Upper lobe of left lung (tissue), 6 donors: ENCODE measurements around the gene RUNX1. TPM values are rescaled to one million over a fixed set of nuclear protein-coding genes. Genes with fewer than 3 reads are reported as not detected.
"Not testable (repeated sequence)": the region's sequence is repeated elsewhere in the genome, so short reads cannot be mapped to it uniquely, and the experiment has no call there.

ENCODE experiments used
- ATAC-seq, 2 donors: fragments of 200-7000 bp; cut with Tn5 transposase; one replicate each; pipeline ENCODE4 v1.9.1; 2022; ENCODE audit warnings: mild to moderate bottlenecking in 2 of 2, moderate library complexity in 2 of 2; ENCODE audit not compliant: low FRiP score in 2 of 2
- DNase-seq, 2 donors: peaks; one replicate each; pipeline ENCODE4 v3.0.0-alpha.2; 2019 to 2020
- H3K27ac ChIP-seq, 4 donors: fragments of 200-600 bp; sonication (generic); one replicate each; pipeline ENCODE4 v1.5.1; 2016 to 2019
- H3K27me3 ChIP-seq, 4 donors: fragments of 200-600 bp; sonication (generic); one replicate each; pipeline ENCODE4 v1.5.1; 2017 to 2019
- H3K36me3 ChIP-seq, 4 donors: fragments of 200-600 bp; sonication (generic); one replicate each; pipeline ENCODE4 v1.5.1; 2016 to 2019
- H3K4me1 ChIP-seq, 4 donors: fragments of 200-600 bp; sonication (generic); one replicate each; pipeline ENCODE4 v1.5.1; 2018 to 2019
- H3K4me3 ChIP-seq, 4 donors: fragments of 200-600 bp; sonication (generic); one replicate each; pipeline ENCODE4 v1.5.1; 2017 to 2019; ENCODE audit warnings: mild to moderate bottlenecking in 2 of 4, moderate library complexity in 1 of 4
- H3K9me3 ChIP-seq, 4 donors: fragments of 200-600 bp; sonication (generic); one replicate each; pipeline ENCODE4 v1.5.1; 2018 to 2019
- EP300 ChIP-seq, 4 donors: sonication (generic); formaldehyde crosslinking; IDR thresholded peaks; one replicate each; pipeline ENCODE4 v1.5.1; 2017; ENCODE audit warnings: antibody characterized with exemption in 4 of 4, control low read depth in 2 of 4
- POLR2A ChIP-seq, 4 donors: fragments of 450-650 bp; IDR thresholded peaks; one replicate each; pipeline ENCODE4 v1.5.1; 2016 to 2017; ENCODE audit warnings: antibody characterized with exemption in 4 of 4, mild to moderate bottlenecking in 2 of 4
- POLR2AphosphoS5 ChIP-seq, 2 donors: sonication (generic); formaldehyde crosslinking; IDR thresholded peaks; one replicate each; pipeline ENCODE4 v1.5.1; 2017; ENCODE audit warnings: antibody characterized with exemption in 2 of 2
- WGBS, 2 donors: methylation state at CpG; one replicate each; pipeline ENCODE4 v1.1.5; 2017 to 2018; 5-methylcytosine and 5-hydroxymethylcytosine counted together
- total RNA-seq, 6 donors: library from RNA; depleted of rRNA in 4 of 6; stranded (reverse); fragments of >200 nt in 4 of 6; gene quantifications; one replicate each; pipeline versions ENCODE4 v1.1.0 to v1.2.1, GENCODE V29; 2016 to 2021
- TF ChIP-seq, protein P1 (sequence below), 6 experiments: fragments of 450-650 bp in 4 of 6; fragments of 200-600 bp in 2 of 6; sonication (generic) in 2 of 6; IDR thresholded peaks; one replicate each; pipeline ENCODE4 v1.5.1; 2016 to 2019; ENCODE audit warnings: antibody characterized with exemption in 6 of 6
- donor health status: DM: no; HTN: no; CAD: no; lungs with moderate emphysema.
- donor health status: DM: no; HTN: yes; CAD: no; lungs with severe emphysema.

RUNX1 gene
- total RNA-seq, 6 donors from 2014 or later, result 62.2 to 252 (median 98.2) TPM

DNA sequence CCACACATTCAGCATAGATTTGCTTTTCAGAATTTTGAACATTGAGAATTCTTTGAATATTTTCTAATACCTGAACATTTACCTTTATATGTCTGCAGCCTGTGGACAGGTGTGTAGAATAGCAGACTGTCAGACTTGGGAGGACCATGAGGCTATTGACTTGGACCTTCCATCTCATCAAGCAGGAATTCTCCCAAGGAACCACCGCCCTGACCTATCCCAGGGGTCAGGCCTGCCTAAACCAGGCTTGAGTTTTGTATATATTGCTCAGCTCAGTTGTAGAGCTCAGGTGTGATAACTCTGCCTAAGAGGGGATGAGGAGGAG, 53.2 kb downstream of the RUNX1 start:
- no peak overlapping the region for H3K4me3 ChIP-seq
- DNase-seq (no peak), ATAC-seq (no peak)
- 89 to 100% methylated on average over 1 of the region's 1 CpG for WGBS, 2 donors
- no peaks in the 10 kb centered on the region for H3K9me3 ChIP-seq
- H3K27ac ChIP-seq, result peak overlapping the region in 3 of 4 donors; percentile 32 to 52 (median 46)
- no peaks in the 10 kb centered on the region for H3K27me3 ChIP-seq
- H3K4me1 ChIP-seq, result peaks cover 3 to 14% (median 12%) of the 10 kb centered on the region in 4 donors
- TF ChIP-seq, protein P1, sequence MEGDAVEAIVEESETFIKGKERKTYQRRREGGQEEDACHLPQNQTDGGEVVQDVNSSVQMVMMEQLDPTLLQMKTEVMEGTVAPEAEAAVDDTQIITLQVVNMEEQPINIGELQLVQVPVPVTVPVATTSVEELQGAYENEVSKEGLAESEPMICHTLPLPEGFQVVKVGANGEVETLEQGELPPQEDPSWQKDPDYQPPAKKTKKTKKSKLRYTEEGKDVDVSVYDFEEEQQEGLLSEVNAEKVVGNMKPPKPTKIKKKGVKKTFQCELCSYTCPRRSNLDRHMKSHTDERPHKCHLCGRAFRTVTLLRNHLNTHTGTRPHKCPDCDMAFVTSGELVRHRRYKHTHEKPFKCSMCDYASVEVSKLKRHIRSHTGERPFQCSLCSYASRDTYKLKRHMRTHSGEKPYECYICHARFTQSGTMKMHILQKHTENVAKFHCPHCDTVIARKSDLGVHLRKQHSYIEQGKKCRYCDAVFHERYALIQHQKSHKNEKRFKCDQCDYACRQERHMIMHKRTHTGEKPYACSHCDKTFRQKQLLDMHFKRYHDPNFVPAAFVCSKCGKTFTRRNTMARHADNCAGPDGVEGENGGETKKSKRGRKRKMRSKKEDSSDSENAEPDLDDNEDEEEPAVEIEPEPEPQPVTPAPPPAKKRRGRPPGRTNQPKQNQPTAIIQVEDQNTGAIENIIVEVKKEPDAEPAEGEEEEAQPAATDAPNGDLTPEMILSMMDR (IDR thresholded peaks at IDR 0.05), result no peak
- no peak for TF ChIP-seq POLR2A (IDR thresholded peaks at IDR 0.05)
- TF ChIP-seq POLR2AphosphoS5 (IDR thresholded peaks at IDR 0.05), result no peak
- TF ChIP-seq EP300 (IDR thresholded peaks at IDR 0.05), result no peak
- H3K36me3 ChIP-seq, result no peaks in the 10 kb centered on the region

DNA sequence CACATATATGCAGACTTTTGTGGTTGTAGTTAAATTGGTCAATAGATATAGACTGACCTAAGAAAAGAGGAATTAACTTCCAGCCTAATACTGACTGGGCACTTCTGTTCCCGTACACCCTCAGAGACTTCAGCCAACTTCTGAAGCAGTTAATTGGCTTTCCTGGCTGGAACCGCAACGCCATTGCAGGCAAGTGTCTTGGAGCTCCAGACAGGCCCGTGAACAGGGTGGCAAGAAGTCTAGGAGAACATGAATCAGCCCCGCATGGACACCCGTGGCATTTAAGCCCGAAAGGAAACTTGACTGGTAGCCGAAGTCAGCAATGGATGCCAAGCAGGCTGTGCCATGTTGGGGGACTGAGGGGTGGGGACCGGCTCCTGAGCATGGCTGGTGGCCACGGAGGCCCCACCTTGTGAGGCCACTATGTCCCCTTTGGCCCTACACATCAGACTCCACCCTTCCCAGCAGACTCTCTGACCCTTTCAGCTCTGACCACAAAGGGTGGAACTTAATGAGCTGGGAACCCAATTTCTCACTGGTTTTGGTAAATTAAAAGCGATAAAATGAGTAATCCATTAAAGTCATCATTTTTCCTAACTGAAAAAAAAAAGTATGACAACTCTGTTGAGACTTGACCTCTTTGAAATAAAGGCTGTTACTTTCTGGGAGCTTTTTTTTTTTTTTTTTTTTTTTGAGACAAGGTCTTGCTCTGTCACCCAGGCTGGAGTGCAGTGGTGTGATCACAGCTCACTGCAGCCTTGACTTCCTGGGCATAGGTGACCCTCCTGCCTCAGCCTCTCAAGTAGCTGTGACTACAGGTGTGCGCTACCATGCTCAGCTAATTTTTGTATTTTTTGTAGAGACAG, 54.1 kb downstream of the RUNX1 start:
- no peaks in the 10 kb centered on the region for H3K9me3 ChIP-seq
- TF ChIP-seq EP300 (IDR thresholded peaks at IDR 0.05) (no peak), POLR2AphosphoS5 (IDR thresholded peaks at IDR 0.05) (peak in 1 of 2 donors; percentile 6)
- TF ChIP-seq, protein P1 (IDR thresholded peaks at IDR 0.05), result no peak
- peak overlapping the region in 3 of 4 donors; percentile 33 to 72 (median 64) for H3K27ac ChIP-seq
- no peak overlapping the region for H3K4me3 ChIP-seq
- no peaks in the 10 kb centered on the region for H3K36me3 ChIP-seq
- peaks cover 3 to 14% (median 12%) of the 10 kb centered on the region in 4 donors for H3K4me1 ChIP-seq
- peak; percentile 33 to 45 for DNase-seq
- no peaks in the 10 kb centered on the region for H3K27me3 ChIP-seq
- 77 to 79% methylated on average over 12 of the region's 12 CpGs for whole genome bisulfite sequencing, 2 donors
- peak; percentile 35 to 50 for ATAC-seq

DNA sequence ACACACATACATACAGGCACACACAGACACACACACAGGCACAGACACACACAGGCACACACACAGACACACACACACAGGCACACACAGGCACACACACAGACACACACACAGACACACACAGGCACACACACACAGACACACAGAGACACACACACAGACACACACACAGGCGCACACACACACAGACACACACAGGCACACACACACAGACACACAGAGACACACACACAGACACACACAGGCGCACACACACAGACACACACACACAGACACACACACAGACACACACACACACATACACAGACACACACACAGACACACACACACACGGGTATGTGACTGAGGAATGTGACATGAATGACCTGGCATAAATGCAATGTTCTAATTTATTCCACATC, 55.6 kb downstream of the RUNX1 start:
- not testable (repeated sequence) for H3K27me3 ChIP-seq, DNase-seq, ATAC-seq, H3K4me3 ChIP-seq, H3K9me3 ChIP-seq, H3K36me3 ChIP-seq, H3K27ac ChIP-seq
- 76 to 77% methylated on average over 2 to 3 of the region's 3 CpGs for WGBS, 2 donors
- peaks cover 3 to 14% (median 9%) of the 10 kb centered on the region in 4 donors for H3K4me1 ChIP-seq

DNA sequence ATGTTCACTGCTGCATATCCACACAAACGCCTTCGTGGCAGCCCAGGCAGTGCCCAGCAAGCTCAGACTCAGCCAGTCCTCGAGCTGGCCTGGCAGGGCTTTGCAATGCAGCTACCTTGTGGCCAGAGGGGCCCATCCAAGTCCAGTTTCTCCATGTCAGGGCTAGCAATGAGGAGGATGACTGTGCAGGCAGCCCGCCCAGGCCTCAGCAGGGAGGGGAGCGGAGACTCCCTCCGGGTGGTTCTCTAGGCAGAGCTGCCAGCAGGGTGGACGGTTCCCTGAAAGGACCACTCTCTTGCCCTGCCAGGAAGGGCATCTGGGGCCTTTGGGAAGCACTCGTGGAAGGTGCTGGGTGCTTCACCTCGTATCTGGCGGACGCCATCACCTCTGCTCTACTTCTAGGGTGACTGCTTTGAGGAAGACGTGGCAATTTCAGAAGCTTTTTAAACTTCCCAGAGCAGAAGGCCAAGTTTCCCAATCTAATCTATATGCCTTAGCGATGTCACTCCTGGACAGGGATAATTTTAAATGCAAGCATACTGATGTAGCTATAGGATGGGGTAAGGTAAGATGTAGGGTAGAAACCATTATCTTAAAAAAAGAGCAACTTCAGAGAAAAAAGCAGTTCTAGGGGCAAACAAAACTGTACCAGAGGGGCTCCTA, 56.2 kb downstream of the RUNX1 start:
- Histone ChIP-seq H3K27ac (no peak overlapping the region), H3K36me3 (no peaks in the 10 kb centered on the region), H3K9me3 (no peaks in the 10 kb centered on the region), H3K4me1 (peaks cover 3 to 14% (median 7%) of the 10 kb centered on the region in 4 donors), H3K27me3 (no peaks in the 10 kb centered on the region), H3K4me3 (no peak overlapping the region)
- no peak for TF ChIP-seq POLR2AphosphoS5 (IDR thresholded peaks at IDR 0.05)
- ATAC-seq (peak in 1 of 2 donors; percentile 73), DNase-seq (peak in 1 of 2 donors; percentile 65)
- 81 to 86% methylated on average over 10 to 12 of the region's 13 CpGs for WGBS, 2 donors

DNA sequence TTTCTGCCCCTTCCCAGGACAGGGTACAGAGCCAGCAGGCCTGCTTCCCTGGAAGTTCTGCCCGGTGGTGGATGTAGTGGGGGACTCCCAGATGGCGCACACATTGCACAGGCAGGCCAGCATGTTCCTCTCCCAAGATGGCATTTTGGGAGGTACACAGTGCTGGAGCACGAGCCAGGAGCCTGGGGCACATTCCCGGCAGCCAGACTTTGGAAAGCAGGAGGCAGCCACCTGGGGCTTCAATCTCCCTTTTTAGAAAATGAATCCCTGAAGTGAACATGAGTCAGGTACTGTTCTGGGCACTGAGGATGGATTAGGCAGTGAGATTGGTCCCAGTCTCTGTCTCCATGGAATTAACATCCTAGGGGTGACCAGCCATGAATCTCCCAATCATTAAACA, 56.9 kb downstream of the RUNX1 start:
- 84 to 91% methylated on average over 3 to 4 of the region's 4 CpGs for WGBS, 2 donors
- no peak for DNase-seq
- Histone ChIP-seq H3K27ac (no peak overlapping the region), H3K36me3 (no peaks in the 10 kb centered on the region), H3K4me1 (peaks cover 1 to 9% (median 3%) of the 10 kb centered on the region in 4 donors), H3K9me3 (no peaks in the 10 kb centered on the region), H3K4me3 (no peak overlapping the region), H3K27me3 (no peaks in the 10 kb centered on the region)
- ATAC-seq, result no peak
- no peak for TF ChIP-seq POLR2A (IDR thresholded peaks at IDR 0.05)
- no peak for TF ChIP-seq POLR2AphosphoS5 (IDR thresholded peaks at IDR 0.05)
- TF ChIP-seq, protein P1 (IDR thresholded peaks at IDR 0.05), result no peak
- no peak for TF ChIP-seq EP300 (IDR thresholded peaks at IDR 0.05)
